ENCODE measurements around the gene ULBP2.
"Not testable (repeated sequence)": the region's sequence is repeated elsewhere in the genome, so short reads cannot be mapped to it uniquely, and the experiment has no call there.

The ULBP2 gene

GRCh38 chr6:149943321-149943720 is 1.5 kb downstream of the ULBP2 start:
- Histone ChIP-seq H3K4me1 (ENCODE audit: control insufficient read depth in 1 of 2, insufficient read depth in 2 of 2, low read length in 2 of 2) (peaks cover 2 to 22% of the 10 kb centered on the region in 2 donors), H3K27me3 (ENCODE audit: low read depth, low read length) (peaks cover 29% of the 10 kb centered on the region)
- not testable (repeated sequence) for H3K9me3 ChIP-seq (ENCODE audit: control insufficient read depth in 1 of 2, low read length in 2 of 2); H3K4me3 ChIP-seq (ENCODE audit: low read depth in 1 of 2, low read length in 2 of 2); H3K36me3 ChIP-seq (ENCODE audit: control insufficient read depth in 1 of 2, insufficient read depth in 2 of 2, low read length in 2 of 2); H3K27ac ChIP-seq (ENCODE audit: low read length)

DNA sequence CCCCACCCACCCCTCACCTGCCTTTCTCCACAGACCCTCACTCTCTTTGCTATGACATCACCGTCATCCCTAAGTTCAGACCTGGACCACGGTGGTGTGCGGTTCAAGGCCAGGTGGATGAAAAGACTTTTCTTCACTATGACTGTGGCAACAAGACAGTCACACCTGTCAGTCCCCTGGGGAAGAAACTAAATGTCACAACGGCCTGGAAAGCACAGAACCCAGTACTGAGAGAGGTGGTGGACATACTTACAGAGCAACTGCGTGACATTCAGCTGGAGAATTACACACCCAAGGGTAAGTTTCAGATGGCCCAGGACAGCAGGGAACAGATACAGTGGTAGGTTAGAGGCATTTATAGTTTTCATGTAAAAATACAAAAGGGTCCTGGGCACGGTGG is 3.5 kb downstream of the ULBP2 start:
- H3K4me3 ChIP-seq (ENCODE audit: low read depth in 1 of 2, low read length in 2 of 2); H3K27me3 ChIP-seq (ENCODE audit: low read depth, low read length); H3K27ac ChIP-seq (ENCODE audit: low read length); H3K9me3 ChIP-seq (ENCODE audit: control insufficient read depth in 1 of 2, low read length in 2 of 2); H3K36me3 ChIP-seq (ENCODE audit: control insufficient read depth in 1 of 2, insufficient read depth in 2 of 2, low read length in 2 of 2): not testable (repeated sequence)
- H3K4me1 ChIP-seq (ENCODE audit: control insufficient read depth in 1 of 2, insufficient read depth in 2 of 2, low read length in 2 of 2), result peaks cover 0 to 14% of the 10 kb centered on the region in 2 donors

GRCh38 chr6:149946631-149947030 is 4.8 kb downstream of the ULBP2 start:
- H3K9me3 ChIP-seq (ENCODE audit: control insufficient read depth in 1 of 2, low read length in 2 of 2); H3K27me3 ChIP-seq (ENCODE audit: low read depth, low read length); H3K27ac ChIP-seq (ENCODE audit: low read length); H3K36me3 ChIP-seq (ENCODE audit: control insufficient read depth in 1 of 2, insufficient read depth in 2 of 2, low read length in 2 of 2); H3K4me3 ChIP-seq (ENCODE audit: low read depth in 1 of 2, low read length in 2 of 2); H3K4me1 ChIP-seq (ENCODE audit: control insufficient read depth in 1 of 2, insufficient read depth in 2 of 2, low read length in 2 of 2): not testable (repeated sequence)

- not testable (repeated sequence) for H3K4me3 ChIP-seq (ENCODE audit: low read depth in 1 of 2, low read length in 2 of 2); H3K27ac ChIP-seq (ENCODE audit: low read length); H3K4me1 ChIP-seq (ENCODE audit: control insufficient read depth in 1 of 2, insufficient read depth in 2 of 2, low read length in 2 of 2); H3K36me3 ChIP-seq (ENCODE audit: control insufficient read depth in 1 of 2, insufficient read depth in 2 of 2, low read length in 2 of 2); H3K9me3 ChIP-seq (ENCODE audit: control insufficient read depth in 1 of 2, low read length in 2 of 2)
- H3K27me3 ChIP-seq (ENCODE audit: low read depth, low read length), result peaks cover 18% of the 10 kb centered on the region
Measured at GRCh38 chr6:149947533-149947932, 5.7 kb downstream of the ULBP2 start.

DNA sequence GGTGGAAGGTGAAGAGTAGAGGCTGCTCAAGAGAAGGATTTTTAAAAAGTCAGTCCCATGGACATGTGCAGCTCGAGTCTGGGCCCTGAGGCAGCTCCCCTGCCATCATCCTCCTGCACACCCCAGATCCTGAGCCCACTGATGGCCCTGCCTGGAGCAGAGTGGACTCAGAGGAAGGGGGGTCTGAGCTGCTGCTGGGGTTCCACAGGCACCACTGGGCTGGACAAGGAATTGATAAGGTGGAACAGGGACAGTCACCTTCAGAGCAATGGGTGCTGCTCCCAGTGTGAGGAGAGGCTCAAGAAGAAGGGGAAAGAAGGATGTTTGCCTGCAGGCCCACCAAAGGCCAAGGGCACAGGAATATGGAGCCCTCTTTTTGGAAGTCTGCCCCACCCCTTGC is 6.2 kb downstream of the ULBP2 start:
- no peak overlapping the region for H3K4me3 ChIP-seq (ENCODE audit: low read depth in 1 of 2, low read length in 2 of 2)
- H3K9me3 ChIP-seq (ENCODE audit: control insufficient read depth in 1 of 2, low read length in 2 of 2), result no peaks in the 10 kb centered on the region
- no peaks in the 10 kb centered on the region for H3K4me1 ChIP-seq (ENCODE audit: control insufficient read depth in 1 of 2, insufficient read depth in 2 of 2, low read length in 2 of 2)
- no peaks in the 10 kb centered on the region for H3K36me3 ChIP-seq (ENCODE audit: control insufficient read depth in 1 of 2, insufficient read depth in 2 of 2, low read length in 2 of 2)
- H3K27me3 ChIP-seq (ENCODE audit: low read depth, low read length), result peaks cover 23% of the 10 kb centered on the region
- no peak overlapping the region for H3K27ac ChIP-seq (ENCODE audit: low read length)

- Histone ChIP-seq H3K4me3 (ENCODE audit: low read depth in 1 of 2, low read length in 2 of 2) (no peak overlapping the region), H3K9me3 (ENCODE audit: control insufficient read depth in 1 of 2, low read length in 2 of 2) (no peaks in the 10 kb centered on the region), H3K27ac (ENCODE audit: low read length) (no peak overlapping the region), H3K27me3 (ENCODE audit: low read depth, low read length) (peaks cover 25% of the 10 kb centered on the region), H3K36me3 (ENCODE audit: control insufficient read depth in 1 of 2, insufficient read depth in 2 of 2, low read length in 2 of 2) (no peaks in the 10 kb centered on the region), H3K4me1 (ENCODE audit: control insufficient read depth in 1 of 2, insufficient read depth in 2 of 2, low read length in 2 of 2) (no peaks in the 10 kb centered on the region)
Measured at GRCh38 chr6:149948616-149949015, 6.8 kb downstream of the ULBP2 start.

GRCh38 chr6:149950423-149950822 is 8.6 kb downstream of the ULBP2 start:
- Histone ChIP-seq H3K4me3 (ENCODE audit: low read depth in 1 of 2, low read length in 2 of 2) (no peak overlapping the region), H3K27ac (ENCODE audit: low read length) (no peak overlapping the region), H3K9me3 (ENCODE audit: control insufficient read depth in 1 of 2, low read length in 2 of 2) (no peaks in the 10 kb centered on the region), H3K27me3 (ENCODE audit: low read depth, low read length) (peaks cover 30% of the 10 kb centered on the region), H3K4me1 (ENCODE audit: control insufficient read depth in 1 of 2, insufficient read depth in 2 of 2, low read length in 2 of 2) (no peaks in the 10 kb centered on the region), H3K36me3 (ENCODE audit: control insufficient read depth in 1 of 2, insufficient read depth in 2 of 2, low read length in 2 of 2) (no peaks in the 10 kb centered on the region)

DNA sequence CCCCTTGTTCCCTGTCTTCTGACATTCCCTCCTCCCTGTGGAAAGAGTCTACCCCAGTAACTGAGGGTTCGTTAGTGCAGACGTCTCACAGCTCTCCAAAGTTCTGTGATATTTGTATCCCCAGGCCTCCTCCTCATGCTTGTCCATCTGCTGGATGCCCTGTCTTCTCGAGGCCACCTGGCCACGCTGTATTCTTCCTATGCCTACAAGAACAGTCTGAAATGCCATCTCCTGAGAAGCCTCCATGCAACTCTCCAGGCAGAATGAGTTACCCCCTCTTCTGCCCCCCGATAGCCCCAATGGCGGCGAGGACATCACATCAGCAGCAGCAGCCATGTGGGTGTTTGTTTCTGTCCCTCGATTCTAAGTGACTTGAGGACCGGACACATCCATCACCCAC is 9.3 kb downstream of the ULBP2 start:
- H3K4me1 ChIP-seq (ENCODE audit: control insufficient read depth in 1 of 2, insufficient read depth in 2 of 2, low read length in 2 of 2), result no peaks in the 10 kb centered on the region
- peaks cover 37% of the 10 kb centered on the region for H3K27me3 ChIP-seq (ENCODE audit: low read depth, low read length)
- no peak overlapping the region for H3K4me3 ChIP-seq (ENCODE audit: low read depth in 1 of 2, low read length in 2 of 2)

GRCh38 chr6:149951626-149952025 is 9.8 kb downstream of the ULBP2 start:
- Histone ChIP-seq H3K4me1 (ENCODE audit: control insufficient read depth in 1 of 2, insufficient read depth in 2 of 2, low read length in 2 of 2) (no peaks in the 10 kb centered on the region), H3K4me3 (ENCODE audit: low read depth in 1 of 2, low read length in 2 of 2) (no peak overlapping the region), H3K36me3 (ENCODE audit: control insufficient read depth in 1 of 2, insufficient read depth in 2 of 2, low read length in 2 of 2) (no peaks in the 10 kb centered on the region), H3K27me3 (ENCODE audit: low read depth, low read length) (peaks cover 39% of the 10 kb centered on the region), H3K27ac (ENCODE audit: low read length) (no peak overlapping the region), H3K9me3 (ENCODE audit: control insufficient read depth in 1 of 2, low read length in 2 of 2) (no peaks in the 10 kb centered on the region)

More for the DNA sequence above, 9.3 kb downstream of the ULBP2 start:
- Histone ChIP-seq H3K27ac (ENCODE audit: low read length) (no peak overlapping the region), H3K9me3 (ENCODE audit: control insufficient read depth in 1 of 2, low read length in 2 of 2) (no peaks in the 10 kb centered on the region), H3K36me3 (ENCODE audit: control insufficient read depth in 1 of 2, insufficient read depth in 2 of 2, low read length in 2 of 2) (no peaks in the 10 kb centered on the region)

DNA sequence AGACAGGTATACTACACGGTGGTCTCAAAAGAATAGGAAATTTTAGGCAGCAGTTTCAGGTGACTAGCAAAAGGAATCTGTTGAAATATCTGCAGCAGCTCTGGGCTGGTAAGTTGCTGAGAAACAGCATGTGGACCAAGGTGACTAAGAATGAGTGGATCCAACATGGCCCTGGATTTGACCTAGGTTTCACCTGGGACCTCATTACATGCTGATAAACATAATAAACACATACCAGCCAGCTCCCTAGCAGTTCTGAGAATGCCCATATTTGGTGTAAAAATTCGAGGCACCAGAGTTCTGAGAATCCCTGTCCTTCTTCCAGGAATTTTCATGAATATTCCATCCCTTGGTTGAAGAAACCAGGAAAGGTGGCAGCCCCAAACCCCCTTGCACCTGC is 11.6 kb downstream of the ULBP2 start:
- H3K36me3 ChIP-seq (ENCODE audit: control insufficient read depth in 1 of 2, insufficient read depth in 2 of 2, low read length in 2 of 2); H3K4me1 ChIP-seq (ENCODE audit: control insufficient read depth in 1 of 2, insufficient read depth in 2 of 2, low read length in 2 of 2); H3K27ac ChIP-seq (ENCODE audit: low read length); H3K9me3 ChIP-seq (ENCODE audit: control insufficient read depth in 1 of 2, low read length in 2 of 2); H3K4me3 ChIP-seq (ENCODE audit: low read depth in 1 of 2, low read length in 2 of 2): not testable (repeated sequence)
- peaks cover 39% of the 10 kb centered on the region for H3K27me3 ChIP-seq (ENCODE audit: low read depth, low read length)

GRCh38 chr6:149953934-149954327 is 12.1 kb downstream of the ULBP2 start:
- not testable (repeated sequence) for H3K36me3 ChIP-seq (ENCODE audit: control insufficient read depth in 1 of 2, insufficient read depth in 2 of 2, low read length in 2 of 2); H3K9me3 ChIP-seq (ENCODE audit: control insufficient read depth in 1 of 2, low read length in 2 of 2); H3K4me3 ChIP-seq (ENCODE audit: low read depth in 1 of 2, low read length in 2 of 2); H3K27ac ChIP-seq (ENCODE audit: low read length); H3K4me1 ChIP-seq (ENCODE audit: control insufficient read depth in 1 of 2, insufficient read depth in 2 of 2, low read length in 2 of 2)
- peaks cover 41% of the 10 kb centered on the region for H3K27me3 ChIP-seq (ENCODE audit: low read depth, low read length)

DNA sequence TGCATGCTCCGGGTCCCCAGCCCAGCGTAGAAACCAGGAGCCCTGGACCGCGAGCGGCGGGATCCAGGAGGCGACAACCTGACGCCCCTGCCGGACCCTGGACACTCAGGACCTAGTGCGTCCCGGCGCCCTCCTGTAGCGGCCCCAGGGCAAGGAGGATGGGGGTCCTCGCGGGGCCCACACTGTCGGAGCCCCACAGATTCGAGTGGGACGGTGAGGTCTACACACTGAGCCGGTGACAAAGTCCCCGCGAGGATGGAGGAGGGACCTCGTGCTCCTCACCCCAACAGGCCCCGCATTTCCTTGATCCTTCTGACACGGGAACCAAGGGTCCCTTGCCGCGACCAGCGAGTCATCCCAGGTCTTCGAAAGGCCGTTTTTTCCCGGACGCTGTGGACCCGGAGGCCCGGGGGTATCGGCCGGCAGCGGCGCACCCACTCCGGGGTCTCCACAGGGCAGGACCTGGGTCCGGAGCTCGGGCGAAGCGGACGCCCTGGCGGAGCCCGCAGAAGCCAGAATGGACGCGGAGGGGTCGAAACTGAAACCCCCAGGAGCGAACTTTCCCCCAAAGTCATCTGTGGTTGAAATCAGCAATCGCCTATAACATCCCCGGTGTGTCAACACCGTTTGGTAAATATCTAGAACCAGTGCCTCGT is 12.6 kb downstream of the ULBP2 start:
- H3K4me1 ChIP-seq (ENCODE audit: control insufficient read depth in 1 of 2, insufficient read depth in 2 of 2, low read length in 2 of 2); H3K9me3 ChIP-seq (ENCODE audit: control insufficient read depth in 1 of 2, low read length in 2 of 2); H3K4me3 ChIP-seq (ENCODE audit: low read depth in 1 of 2, low read length in 2 of 2); H3K36me3 ChIP-seq (ENCODE audit: control insufficient read depth in 1 of 2, insufficient read depth in 2 of 2, low read length in 2 of 2); H3K27ac ChIP-seq (ENCODE audit: low read length): not testable (repeated sequence)
- H3K27me3 ChIP-seq (ENCODE audit: low read depth, low read length), result peaks cover 46% of the 10 kb centered on the region

Measured in muscle layer of duodenum (tissue), 2 donors.